Stimulated activated CD8-positive, alpha-beta memory T cell treated with anti-CD3 and anti-CD28 coated beads, Interleukin-12 subunit alpha, Interleukin-12 subunit beta, amount 100 ng/mL, for 1 hour (primary cell): Measurements from ENCODE around the gene TMEM185B.
"Not testable (repeated sequence)": the region's sequence is repeated elsewhere in the genome, so short reads cannot be mapped to it uniquely, and the experiment has no call there.

Experiments used
- DNase-seq: peaks from one replicate; pipeline ENCODE4 v3.0.0-alpha.2; 2020; ENCODE audit warnings: low read depth

The TMEM185B gene

GRCh38 chr2:120251880-120252224, 28.7 kb upstream of the TMEM185B start:
- DNase-seq, result no peak

- no peak for DNase-seq
These were observed 27.9 kb upstream of the TMEM185B start for GRCh38 chr2:120251078-120251477.

GRCh38 chr2:120250640-120251039, 27.4 kb upstream of the TMEM185B start:
- no peak for DNase-seq

GRCh38 chr2:120247851-120248250, 24.7 kb upstream of the TMEM185B start:
- DNase-seq, result no peak

GRCh38 chr2:120246546-120247300, 23.5 kb upstream of the TMEM185B start:
- DNase-seq, result no peak

GRCh38 chr2:120245520-120246332, 22.5 kb upstream of the TMEM185B start:
- no peak for DNase-seq

- DNase-seq, result no peak
These were observed 21.7 kb upstream of the TMEM185B start for GRCh38 chr2:120244656-120245519.

- no peak for DNase-seq
These were observed 20.8 kb upstream of the TMEM185B start for GRCh38 chr2:120243875-120244553.

- DNase-seq, result no peak
These were observed 20.0 kb upstream of the TMEM185B start for GRCh38 chr2:120243211-120243610.

GRCh38 chr2:120241684-120242083, 18.5 kb upstream of the TMEM185B start:
- DNase-seq, result no peak

GRCh38 chr2:120240901-120241429, 17.8 kb upstream of the TMEM185B start:
- no peak for DNase-seq

- no peak for DNase-seq
These were observed 16.5 kb upstream of the TMEM185B start for GRCh38 chr2:120239488-120240287.

- DNase-seq, result no peak
These were observed 15.7 kb upstream of the TMEM185B start for GRCh38 chr2:120238728-120239487.

- DNase-seq, result no peak
These were observed 14.3 kb upstream of the TMEM185B start for GRCh38 chr2:120237491-120237902.

GRCh38 chr2:120236791-120237190, 13.6 kb upstream of the TMEM185B start:
- DNase-seq, result no peak

GRCh38 chr2:120236316-120236715, 13.1 kb upstream of the TMEM185B start:
- no peak for DNase-seq

GRCh38 chr2:120235681-120236080, 12.5 kb upstream of the TMEM185B start:
- no peak for DNase-seq

- not testable (repeated sequence) for DNase-seq
These were observed 12.0 kb upstream of the TMEM185B start for GRCh38 chr2:120235158-120235557.

GRCh38 chr2:120233292-120233691, 10.1 kb upstream of the TMEM185B start:
- DNase-seq, result no peak
